NOMO-1 (cell line): ENCODE data around the gene CFAP46.

Experiments
- DNase-seq, 2 experiments: peaks; one replicate each; lab custom pipeline; 2025; ENCODE audit not compliant: unreplicated experiment in 2 of 2; lab: John Stamatoyannopoulos, UW

Gene CFAP46

GRCh38 chr10:132813001-132813401, 129.4 kb downstream of the CFAP46 start:
- DNase-seq: no peak

GRCh38 chr10:132812520-132812919, 129.8 kb downstream of the CFAP46 start:
- no peak for DNase-seq

- no peak for DNase-seq
Observed at GRCh38 chr10:132811891-132812481, 130.4 kb downstream of the CFAP46 start.

DNA sequence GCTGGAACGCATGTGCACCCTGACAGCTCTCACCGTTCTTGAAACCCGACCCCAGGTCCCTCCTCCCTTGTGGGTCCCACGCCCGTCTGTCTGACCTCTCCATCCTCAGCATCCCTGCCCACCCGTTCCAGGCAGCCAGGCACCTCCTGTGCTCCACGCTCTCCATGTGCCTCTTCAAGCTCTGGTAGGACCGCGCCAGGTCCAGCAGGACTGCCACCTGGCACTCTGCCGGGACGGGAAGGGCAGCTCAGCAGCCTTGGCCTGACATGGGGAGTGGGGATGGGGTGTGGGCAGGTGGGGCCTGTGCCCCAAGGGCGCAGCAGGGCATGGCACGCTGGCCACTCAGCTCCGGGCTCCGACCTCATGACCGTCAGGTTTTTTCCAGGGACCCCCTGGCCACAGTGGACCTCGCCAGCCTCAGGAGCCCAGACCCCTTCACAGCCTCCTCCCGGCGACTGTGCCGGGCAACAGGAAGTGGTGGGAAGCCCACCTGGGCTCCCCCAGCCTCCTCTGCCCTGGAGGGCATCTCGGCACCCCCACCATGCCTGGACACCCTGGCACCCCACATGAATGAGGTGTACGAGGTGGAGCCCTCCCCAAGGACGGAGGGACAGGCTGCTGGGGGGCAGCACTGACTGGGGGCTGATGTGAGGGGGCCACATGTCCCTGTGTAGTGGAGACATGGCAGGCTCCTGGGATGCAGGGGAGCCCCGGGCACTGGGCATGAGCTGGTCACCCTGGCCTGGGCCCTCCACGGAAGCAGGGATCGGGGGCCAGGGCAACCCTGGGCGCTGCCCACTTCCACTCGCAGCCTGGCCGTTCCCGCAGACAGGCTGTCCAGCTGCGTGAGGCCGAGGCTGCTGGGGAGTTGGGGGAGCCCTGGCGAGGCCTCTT, 131.3 kb downstream of the CFAP46 start:
- no peak for DNase-seq

- no peak for DNase-seq
Observed at GRCh38 chr10:132810141-132810806, 132.1 kb downstream of the CFAP46 start.

GRCh38 chr10:132809232-132810140, 132.9 kb downstream of the CFAP46 start:
- DNase-seq: no peak

GRCh38 chr10:132808383-132809231, 133.8 kb downstream of the CFAP46 start:
- DNase-seq: no peak

- DNase-seq: no peak
Observed at GRCh38 chr10:132807621-132808049, 134.7 kb downstream of the CFAP46 start.

DNA sequence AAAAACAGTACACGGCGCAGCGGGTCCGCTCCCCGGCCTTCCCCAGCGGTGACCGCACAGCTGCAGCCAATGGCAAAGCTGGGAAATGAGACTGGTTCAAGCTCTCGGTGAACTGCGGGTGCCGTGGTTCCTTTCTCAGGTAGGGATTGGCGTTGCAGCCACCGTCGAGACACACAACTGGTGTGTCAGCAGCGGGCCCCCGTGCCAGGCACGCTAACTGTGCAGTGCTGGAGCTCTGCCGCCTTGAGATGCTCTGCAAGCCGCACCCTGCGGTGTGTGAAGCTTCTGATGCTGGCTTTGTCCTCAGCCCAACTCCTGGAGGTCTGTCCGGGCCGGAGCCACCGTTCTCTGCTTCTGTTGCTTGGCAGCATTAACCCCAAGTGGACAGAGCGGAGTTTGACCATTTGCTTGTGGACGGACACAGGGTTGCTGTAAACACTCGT, 135.8 kb downstream of the CFAP46 start:
- DNase-seq: no peak

DNA sequence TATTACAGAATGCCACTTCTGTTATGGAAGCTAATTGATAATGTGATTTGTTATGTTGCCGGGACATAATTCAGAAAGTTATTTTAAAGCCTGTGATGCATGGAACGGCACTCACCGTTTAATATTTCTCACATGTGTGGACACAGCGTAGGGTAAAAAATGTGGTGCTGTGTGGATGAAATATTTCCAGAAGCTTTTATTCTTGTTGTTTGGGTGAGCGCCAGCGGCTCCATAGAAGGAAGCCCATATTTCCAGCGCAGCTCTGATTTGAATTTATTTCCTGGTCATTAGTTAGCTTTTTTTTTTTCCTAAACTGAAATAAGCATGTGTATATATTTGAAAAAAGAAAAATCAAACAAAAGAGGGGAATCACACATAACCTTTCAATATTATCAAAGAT, 136.3 kb downstream of the CFAP46 start:
- no peak for DNase-seq

GRCh38 chr10:132805599-132805998, 136.8 kb downstream of the CFAP46 start:
- DNase-seq: no peak

DNA sequence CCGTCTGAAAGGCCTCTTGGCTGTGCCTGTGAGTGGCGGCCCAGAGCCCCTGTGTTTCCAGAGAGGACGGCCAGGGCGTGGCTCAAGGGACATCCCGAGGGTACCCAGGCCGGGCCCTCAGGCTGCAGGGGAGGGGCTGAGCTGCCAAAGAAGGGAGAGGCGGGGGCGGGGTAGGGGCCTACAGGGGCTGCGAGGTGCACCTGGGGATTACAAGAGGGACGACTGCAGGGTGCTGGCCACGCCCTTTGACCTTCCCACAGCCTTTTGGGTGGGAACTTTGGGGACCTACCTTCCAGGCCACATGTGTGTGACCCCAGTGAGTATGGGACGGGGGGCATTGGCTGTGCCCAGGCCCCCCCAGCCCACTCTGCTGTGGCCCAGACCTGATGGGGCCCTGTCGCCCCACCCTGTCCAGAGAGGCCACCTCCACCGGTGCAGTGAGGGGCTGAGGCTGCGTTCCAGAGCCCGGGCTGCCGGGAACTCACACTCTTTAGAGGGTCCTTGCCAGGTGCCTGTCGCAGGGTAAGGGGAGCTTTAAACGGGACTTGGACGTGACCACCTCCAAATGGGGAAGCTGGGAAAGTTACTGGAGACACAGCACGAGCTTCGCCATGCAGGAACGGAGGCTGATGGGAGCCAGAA, 137.5 kb downstream of the CFAP46 start:
- no peak for DNase-seq

DNA sequence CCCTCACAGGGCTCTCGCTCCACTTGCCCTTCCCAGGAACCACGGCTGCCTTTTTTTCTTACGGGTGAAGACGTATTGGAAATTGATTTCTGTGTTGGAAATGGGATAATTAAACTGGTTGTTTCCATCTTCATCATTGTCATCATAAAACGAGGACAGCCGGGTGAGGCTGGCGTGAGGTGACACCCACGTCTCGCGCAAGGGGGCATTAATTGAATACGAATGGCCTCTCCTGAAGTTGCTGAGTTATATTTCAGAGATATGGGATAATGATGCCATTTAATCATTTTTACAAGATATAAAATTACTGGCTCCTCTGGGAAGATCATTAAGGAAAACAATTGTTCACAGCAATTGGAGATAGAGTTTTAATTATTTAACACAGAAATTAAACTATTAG, 138.1 kb downstream of the CFAP46 start:
- DNase-seq: no peak

- DNase-seq: no peak
Observed at GRCh38 chr10:132803416-132804210, 138.8 kb downstream of the CFAP46 start.

DNA sequence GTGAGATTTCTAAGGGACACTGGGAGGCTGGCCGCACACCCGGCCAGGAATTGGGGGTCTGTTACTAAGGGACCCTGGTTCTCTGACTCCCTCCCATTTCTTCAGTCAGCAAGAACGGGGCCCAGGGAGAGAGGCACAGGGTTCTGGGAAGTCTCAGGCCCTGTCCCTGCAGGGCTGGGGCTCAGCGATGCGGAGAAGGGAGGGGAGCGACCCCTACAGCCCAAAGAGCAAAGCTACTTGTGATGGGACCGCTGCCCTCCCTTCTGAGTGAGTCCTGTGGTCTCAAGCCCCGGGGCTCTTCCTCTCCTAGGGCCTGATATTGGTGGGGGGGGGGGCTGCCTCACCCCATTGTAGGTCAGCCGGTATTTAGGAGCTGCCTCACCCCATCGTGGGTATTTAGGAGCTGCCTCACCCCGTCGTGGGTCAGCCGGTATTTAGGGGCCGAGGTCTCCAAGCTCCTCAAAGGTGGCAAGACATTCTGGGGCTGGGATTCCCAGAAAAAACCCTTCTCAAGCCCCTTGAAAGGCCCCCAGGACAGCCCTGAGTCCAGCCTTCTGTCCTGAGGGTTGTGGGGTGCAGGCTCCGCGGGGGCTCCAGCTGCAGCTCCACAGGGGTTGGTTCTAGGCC, 139.6 kb downstream of the CFAP46 start:
- no peak for DNase-seq

DNA sequence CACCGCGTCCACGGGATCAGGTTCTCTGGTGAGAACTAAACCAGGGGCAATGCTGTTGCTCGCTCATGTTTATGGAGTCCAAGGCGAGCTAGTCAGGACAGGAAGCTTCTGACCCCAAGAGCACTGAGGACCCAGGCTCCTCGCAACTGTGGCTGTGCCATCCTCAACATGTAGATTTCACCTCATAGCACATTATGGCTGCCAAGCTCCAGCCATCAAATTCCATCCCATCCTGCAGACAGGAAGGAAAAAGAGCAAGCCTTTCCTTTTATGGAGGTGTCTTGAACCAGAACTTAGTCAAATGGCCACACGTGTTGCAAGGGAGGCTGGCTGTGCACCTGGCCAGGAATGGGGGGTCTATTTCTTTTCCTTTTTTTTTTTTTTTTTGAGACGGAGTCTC, 140.3 kb downstream of the CFAP46 start:
- DNase-seq: no peak

GRCh38 chr10:132799865-132800264, 142.5 kb downstream of the CFAP46 start:
- no peak for DNase-seq

- no peak for DNase-seq
Observed at GRCh38 chr10:132798876-132799275, 143.5 kb downstream of the CFAP46 start.
